Esophagus muscularis mucosa (tissue), 4 donors: ENCODE measurements around the gene F11R.
"Not testable (repeated sequence)": the region's sequence is repeated elsewhere in the genome, so short reads cannot be mapped to it uniquely, and the experiment has no call there.

Experiments
- CTCF ChIP-seq, 3 experiments: fragments of 200-600 bp in 2 of 3; fragments of 450-650 bp in 1 of 3; sonication (generic) in 2 of 3; IDR thresholded peaks; one replicate each; pipeline ENCODE4 v1.5.1; 2017 to 2019; ENCODE audit warnings: antibody characterized with exemption in 3 of 3, mild to moderate bottlenecking in 2 of 3, moderate library complexity in 1 of 3
- EP300 ChIP-seq: sonication (generic); formaldehyde crosslinking; IDR thresholded peaks from one replicate; pipeline ENCODE4 v1.6.1; 2017; ENCODE audit warnings: antibody characterized with exemption
- POLR2A ChIP-seq: fragments of 450-650 bp; IDR thresholded peaks from one replicate; pipeline ENCODE4 v1.6.1; 2017; ENCODE audit warnings: antibody characterized with exemption, moderate library complexity, mild to moderate bottlenecking, low read depth
- POLR2AphosphoS5 ChIP-seq, 2 donors: sonication (generic); formaldehyde crosslinking; IDR thresholded peaks; one replicate each; pipeline ENCODE4 v1.6.1; 2017; ENCODE audit warnings: antibody characterized with exemption in 2 of 2

GRCh38 chr1:161026954-161027353, 6.0 kb upstream of the F11R start:
- not testable (repeated sequence) for TF ChIP-seq POLR2A; EP300; CTCF (IDR thresholded peaks at IDR 0.05); POLR2AphosphoS5 (IDR thresholded peaks at IDR 0.05)
